ENCODE data around the gene PRPF19. TPM values are rescaled to one million over a fixed set of nuclear protein-coding genes. Genes with fewer than 3 reads are reported as not detected.

PRPF19 gene
- total and polyA plus RNA-seq, 2 of the 13 experiments (the other 11 are each of a cell fraction or from before 2014, with no cell fraction given): 27.4 to 91.1 TPM

DNA sequence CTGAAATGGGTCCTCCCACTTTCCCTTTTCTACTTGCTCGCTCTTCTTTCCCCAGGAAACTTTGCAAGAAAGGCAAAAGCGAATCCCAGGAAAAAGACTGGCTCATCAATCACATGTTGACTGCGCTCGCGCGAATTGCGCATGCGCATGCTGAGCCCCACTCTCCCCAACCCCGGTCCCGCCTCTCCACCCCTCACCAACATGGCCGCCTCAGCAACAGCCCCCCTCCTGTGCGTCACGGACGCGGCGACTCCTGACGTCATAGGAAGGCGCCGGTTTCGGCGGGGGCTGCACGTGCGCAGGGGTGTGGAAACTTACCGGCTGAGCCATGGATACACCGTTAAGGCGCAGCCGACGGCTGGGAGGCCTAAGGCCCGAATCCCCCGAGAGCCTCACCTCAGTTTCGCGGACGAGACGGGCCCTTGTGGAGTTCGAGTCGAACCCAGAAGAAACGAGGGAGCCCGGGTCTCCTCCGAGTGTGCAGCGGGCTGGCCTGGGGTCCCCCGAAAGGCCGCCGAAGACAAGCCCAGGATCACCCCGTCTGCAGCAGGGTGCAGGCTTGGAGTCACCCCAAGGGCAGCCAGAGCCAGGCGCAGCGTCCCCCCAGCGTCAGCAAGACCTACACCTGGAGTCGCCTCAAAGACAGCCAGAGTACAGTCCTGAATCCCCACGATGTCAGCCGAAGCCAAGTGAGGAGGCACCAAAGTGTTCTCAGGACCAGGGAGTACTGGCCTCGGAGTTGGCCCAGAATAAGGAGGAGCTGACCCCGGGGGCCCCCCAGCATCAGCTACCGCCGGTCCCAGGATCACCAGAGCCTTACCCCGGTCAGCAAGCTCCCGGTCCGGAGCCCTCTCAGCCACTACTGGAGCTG lies 64.4 kb downstream of the PRPF19 start, which contains the start of gene CCDC86 (continued):
- TF ChIP-seq, protein P1, sequence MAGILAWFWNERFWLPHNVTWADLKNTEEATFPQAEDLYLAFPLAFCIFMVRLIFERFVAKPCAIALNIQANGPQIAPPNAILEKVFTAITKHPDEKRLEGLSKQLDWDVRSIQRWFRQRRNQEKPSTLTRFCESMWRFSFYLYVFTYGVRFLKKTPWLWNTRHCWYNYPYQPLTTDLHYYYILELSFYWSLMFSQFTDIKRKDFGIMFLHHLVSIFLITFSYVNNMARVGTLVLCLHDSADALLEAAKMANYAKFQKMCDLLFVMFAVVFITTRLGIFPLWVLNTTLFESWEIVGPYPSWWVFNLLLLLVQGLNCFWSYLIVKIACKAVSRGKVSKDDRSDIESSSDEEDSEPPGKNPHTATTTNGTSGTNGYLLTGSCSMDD (CRISPR knock-in tag; IDR thresholded peaks at IDR 0.05): no peak
- no peak for TF ChIP-seq NAIF1 (CRISPR knock-in tag; IDR thresholded peaks at IDR 0.05; ENCODE audit: borderline replicate concordance)
- TF ChIP-seq, protein P2, sequence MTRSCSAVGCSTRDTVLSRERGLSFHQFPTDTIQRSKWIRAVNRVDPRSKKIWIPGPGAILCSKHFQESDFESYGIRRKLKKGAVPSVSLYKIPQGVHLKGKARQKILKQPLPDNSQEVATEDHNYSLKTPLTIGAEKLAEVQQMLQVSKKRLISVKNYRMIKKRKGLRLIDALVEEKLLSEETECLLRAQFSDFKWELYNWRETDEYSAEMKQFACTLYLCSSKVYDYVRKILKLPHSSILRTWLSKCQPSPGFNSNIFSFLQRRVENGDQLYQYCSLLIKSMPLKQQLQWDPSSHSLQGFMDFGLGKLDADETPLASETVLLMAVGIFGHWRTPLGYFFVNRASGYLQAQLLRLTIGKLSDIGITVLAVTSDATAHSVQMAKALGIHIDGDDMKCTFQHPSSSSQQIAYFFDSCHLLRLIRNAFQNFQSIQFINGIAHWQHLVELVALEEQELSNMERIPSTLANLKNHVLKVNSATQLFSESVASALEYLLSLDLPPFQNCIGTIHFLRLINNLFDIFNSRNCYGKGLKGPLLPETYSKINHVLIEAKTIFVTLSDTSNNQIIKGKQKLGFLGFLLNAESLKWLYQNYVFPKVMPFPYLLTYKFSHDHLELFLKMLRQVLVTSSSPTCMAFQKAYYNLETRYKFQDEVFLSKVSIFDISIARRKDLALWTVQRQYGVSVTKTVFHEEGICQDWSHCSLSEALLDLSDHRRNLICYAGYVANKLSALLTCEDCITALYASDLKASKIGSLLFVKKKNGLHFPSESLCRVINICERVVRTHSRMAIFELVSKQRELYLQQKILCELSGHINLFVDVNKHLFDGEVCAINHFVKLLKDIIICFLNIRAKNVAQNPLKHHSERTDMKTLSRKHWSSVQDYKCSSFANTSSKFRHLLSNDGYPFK (CRISPR knock-in tag; IDR thresholded peaks at IDR 0.05; ENCODE audit: borderline replicate concordance): peak; percentile 94
- TF ChIP-seq, protein P3, sequence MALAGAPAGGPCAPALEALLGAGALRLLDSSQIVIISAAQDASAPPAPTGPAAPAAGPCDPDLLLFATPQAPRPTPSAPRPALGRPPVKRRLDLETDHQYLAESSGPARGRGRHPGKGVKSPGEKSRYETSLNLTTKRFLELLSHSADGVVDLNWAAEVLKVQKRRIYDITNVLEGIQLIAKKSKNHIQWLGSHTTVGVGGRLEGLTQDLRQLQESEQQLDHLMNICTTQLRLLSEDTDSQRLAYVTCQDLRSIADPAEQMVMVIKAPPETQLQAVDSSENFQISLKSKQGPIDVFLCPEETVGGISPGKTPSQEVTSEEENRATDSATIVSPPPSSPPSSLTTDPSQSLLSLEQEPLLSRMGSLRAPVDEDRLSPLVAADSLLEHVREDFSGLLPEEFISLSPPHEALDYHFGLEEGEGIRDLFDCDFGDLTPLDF (CRISPR knock-in tag; IDR thresholded peaks at IDR 0.05): peak; percentile 56; the same call in 1 of the 2 replicates
- TF ChIP-seq, protein P4, sequence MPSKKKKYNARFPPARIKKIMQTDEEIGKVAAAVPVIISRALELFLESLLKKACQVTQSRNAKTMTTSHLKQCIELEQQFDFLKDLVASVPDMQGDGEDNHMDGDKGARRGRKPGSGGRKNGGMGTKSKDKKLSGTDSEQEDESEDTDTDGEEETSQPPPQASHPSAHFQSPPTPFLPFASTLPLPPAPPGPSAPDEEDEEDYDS (CRISPR knock-in tag; IDR thresholded peaks at IDR 0.05): peak; percentile 57
- peak; percentile 99 for TF ChIP-seq HDAC1 (CRISPR knock-in tag; IDR thresholded peaks at IDR 0.05)
- TF ChIP-seq WIZ (CRISPR knock-in tag; IDR thresholded peaks at IDR 0.05): no peak; the same call in 1 of the 2 replicates
- TF ChIP-seq ZSCAN21 (CRISPR knock-in tag; IDR thresholded peaks at IDR 0.05; ENCODE audit: borderline replicate concordance): peak; percentile 90; the same call in 1 of the 2 replicates
- TF ChIP-seq ZNF737 (CRISPR knock-in tag; IDR thresholded peaks at IDR 0.05; ENCODE audit: borderline replicate concordance): no peak; the same call in 1 of the 2 replicates
- TF ChIP-seq, protein P5, sequence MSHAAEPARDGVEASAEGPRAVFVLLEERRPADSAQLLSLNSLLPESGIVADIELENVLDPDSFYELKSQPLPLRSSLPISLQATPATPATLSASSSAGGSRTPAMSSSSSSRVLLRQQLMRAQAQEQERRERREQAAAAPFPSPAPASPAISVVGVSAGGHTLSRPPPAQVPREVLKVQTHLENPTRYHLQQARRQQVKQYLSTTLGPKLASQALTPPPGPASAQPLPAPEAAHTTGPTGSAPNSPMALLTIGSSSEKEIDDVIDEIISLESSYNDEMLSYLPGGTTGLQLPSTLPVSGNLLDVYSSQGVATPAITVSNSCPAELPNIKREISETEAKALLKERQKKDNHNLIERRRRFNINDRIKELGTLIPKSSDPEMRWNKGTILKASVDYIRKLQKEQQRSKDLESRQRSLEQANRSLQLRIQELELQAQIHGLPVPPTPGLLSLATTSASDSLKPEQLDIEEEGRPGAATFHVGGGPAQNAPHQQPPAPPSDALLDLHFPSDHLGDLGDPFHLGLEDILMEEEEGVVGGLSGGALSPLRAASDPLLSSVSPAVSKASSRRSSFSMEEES (CRISPR knock-in tag; IDR thresholded peaks at IDR 0.05): peak; percentile 78; the same call in 1 of the 2 replicates
- no peak for TF ChIP-seq ZNF530 (CRISPR knock-in tag; IDR thresholded peaks at IDR 0.05; ENCODE audit: low read depth)
- TF ChIP-seq, protein P6, sequence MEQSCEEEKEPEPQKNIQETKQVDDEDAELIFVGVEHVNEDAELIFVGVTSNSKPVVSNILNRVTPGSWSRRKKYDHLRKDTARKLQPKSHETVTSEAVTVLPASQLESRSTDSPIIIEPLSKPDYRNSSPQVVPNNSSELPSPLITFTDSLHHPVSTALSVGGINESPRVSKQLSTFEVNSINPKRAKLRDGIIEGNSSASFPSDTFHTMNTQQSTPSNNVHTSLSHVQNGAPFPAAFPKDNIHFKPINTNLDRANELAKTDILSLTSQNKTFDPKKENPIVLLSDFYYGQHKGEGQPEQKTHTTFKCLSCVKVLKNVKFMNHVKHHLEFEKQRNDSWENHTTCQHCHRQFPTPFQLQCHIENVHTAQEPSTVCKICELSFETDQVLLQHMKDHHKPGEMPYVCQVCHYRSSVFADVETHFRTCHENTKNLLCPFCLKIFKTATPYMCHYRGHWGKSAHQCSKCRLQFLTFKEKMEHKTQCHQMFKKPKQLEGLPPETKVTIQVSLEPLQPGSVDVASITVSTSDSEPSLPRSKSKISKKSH (CRISPR knock-in tag; IDR thresholded peaks at IDR 0.05; ENCODE audit: borderline replicate concordance): peak; percentile 54; the same call in 1 of the 2 replicates
- TF ChIP-seq ZNF432 (CRISPR knock-in tag; IDR thresholded peaks at IDR 0.05; ENCODE audit: borderline replicate concordance): no peak
- 0 out of 2 replicates have a peak, but pooled peaks have one; percentile 13 for TF ChIP-seq ZNF629 (CRISPR knock-in tag; conservative IDR thresholded peaks at IDR 0.05)
- TF ChIP-seq ISL2 (CRISPR knock-in tag; IDR thresholded peaks at IDR 0.05): peak; percentile 80; the same call in 1 of the 2 replicates
- peak; percentile 97 for TF ChIP-seq KMT2B (CRISPR knock-in tag; IDR thresholded peaks at IDR 0.05)
- peak; percentile 64 for TF ChIP-seq HIVEP1 (CRISPR knock-in tag; IDR thresholded peaks at IDR 0.05)
- TF ChIP-seq CBFB (CRISPR knock-in tag; IDR thresholded peaks at IDR 0.05): peak; percentile 84

Measured in HepG2 (cell line).